Activated CD8-positive, alpha-beta memory T cell treated with anti-CD3 and anti-CD28 coated beads for 48 hours (primary cell): ENCODE data around the gene PPP2R5C.
A peak's percentile ranks its signal among the peaks of the same experiment; 100 is the strongest.

Experiments
- DNase-seq, 3 experiments: peaks; one replicate each; pipeline ENCODE4 v3.0.0-alpha.2; 2020; ENCODE audit warnings: low read depth in 2 of 3, low spot score in 2 of 3

Gene PPP2R5C

GRCh38 chr14:101813171-101813759, 51.8 kb downstream of the PPP2R5C start:
- no peak for DNase-seq

- no peak for DNase-seq
Observed at GRCh38 chr14:101813833-101814232, 52.3 kb downstream of the PPP2R5C start.

DNA sequence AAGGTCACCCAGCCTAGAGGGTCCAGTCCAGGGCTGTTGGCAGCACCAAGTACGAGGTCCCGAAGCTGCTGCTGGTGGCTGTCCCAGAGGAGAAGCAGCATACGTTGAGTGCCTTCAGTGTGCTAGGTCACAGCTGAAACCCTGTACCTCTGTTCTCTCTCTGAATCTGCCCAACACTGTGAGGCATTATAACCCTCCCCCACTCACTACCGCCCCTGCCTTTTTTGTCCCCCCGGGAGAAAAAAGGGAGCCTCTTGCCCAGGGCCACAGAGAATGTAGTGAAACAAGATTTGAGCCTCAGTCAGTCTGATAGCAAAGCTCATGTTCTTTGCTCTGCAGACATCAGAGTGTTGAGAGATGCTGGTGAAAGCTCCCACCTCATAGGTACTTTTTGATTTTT, 53.4 kb downstream of the PPP2R5C start:
- DNase-seq: no peak

DNA sequence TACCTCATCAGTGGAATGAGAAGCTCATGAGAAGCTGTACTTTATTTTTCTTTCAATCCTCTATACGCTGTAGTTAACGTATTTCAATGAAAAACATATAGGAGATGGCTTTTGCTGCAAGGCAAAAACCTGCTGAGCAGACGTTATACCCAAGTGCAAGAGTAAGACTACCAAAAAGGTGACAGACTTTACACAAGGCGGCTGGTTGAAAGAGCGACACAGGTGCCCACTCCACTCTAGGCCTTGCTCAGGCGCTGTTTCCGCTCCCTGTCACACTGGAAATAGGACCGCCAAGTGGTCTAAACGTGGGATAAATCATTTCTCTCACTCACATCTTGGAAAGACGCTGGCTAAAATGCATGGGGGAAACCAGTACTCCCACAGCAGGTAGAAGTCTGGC, 54.5 kb downstream of the PPP2R5C start:
- no peak for DNase-seq

DNA sequence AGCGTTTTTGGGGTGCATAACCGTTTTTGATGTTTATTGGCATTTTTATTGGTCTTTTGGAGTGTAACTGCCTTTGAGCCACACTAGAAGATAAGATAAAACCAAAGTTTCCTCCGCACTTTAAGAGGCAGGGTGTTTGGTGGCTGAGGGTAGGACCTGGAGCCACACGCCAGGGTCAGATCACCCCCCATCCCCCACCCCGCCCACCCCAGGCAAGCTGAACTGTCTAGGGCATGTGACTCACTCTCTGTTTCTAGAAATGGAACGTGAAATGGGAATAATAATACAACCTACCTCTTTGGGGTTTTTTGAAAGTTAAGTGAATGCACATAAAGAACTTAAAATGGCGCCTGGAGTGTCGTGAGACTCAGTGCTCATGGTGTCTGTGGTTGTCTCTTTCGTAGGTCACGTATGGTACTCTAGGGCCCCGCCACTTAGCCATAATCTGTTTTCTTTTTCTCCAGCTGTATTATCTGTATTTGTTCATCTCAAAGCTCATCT, 56.0 kb downstream of the PPP2R5C start:
- DNase-seq: no peak

DNA sequence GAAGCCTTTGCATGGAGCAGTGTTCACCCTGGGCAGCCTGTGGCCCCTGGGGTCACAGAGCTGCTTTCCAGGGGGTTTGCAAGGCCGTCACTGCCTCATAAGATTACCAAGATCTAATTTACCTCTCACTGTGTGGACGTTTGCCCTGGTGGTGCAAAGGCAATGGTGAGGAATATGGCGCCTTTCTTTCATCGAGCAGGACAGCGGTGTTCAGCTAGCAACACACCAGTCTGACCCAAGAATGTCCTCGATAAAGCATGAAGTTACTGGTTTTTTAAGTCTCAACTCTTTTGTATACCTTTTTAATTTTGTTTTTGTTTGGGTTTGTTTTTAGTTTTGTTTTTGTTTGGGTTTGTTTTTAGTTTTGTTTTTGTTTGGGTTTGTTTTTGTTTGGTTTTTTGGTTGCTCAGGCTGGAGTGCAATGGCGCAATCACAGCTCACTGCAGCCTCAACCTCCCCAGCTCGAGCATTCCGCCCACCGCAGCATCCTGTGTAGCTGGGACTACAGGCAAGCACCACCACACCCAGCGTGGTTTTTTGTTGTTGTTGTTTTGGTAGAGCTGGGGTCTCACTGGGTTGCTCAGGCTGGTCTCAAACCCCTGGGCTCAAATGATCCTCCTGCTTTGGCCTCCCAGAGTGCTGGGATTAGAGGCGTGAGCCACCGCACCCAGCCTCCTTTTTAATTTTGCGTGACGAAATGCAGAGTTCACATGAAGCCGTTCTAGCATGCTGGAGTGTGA, 57.9 kb downstream of the PPP2R5C start:
- peak in 1 of 3 experiments; percentile 49 for DNase-seq

DNA sequence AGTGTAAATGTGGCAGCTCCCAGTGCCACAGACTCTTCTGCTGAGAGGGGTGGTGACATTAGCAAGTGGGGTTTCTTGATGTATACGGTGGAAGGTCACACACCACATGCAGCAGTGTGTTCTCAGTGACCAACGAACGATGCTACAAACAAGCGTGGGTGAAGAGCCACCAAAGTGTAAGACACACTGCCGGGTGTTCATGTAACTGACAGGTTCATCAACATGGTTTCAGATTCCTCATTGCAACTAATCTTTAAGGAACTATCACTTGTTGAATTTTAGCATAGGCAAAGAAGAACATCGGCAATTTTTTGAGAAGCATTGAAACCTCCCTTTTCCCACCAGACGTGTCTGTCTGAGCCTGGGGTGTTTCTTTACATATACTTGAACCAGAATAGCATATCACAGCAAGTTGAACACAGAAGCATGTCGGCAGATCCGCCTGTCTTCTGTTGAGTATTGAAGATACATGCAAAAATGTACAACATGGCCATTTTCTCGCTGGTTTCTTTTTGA, 58.8 kb downstream of the PPP2R5C start:
- no peak for DNase-seq

DNA sequence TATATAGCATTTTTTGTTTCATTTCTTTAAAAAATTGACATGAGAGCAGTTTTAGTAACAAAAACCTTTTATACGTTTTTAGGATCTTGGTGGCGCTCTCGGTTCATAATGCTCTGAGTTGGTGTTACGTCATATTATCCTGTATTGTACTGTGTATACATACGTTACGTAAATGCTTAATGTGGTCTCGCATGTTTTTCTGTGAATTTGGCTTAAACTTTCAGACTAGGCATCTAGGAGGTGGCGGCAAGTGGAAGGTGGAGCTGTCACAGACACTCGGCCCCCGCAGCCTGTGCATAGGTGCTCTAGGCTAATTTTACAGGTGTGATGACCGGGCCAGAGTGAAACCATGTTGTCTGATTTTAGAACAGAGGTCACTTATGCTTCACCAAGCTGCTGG, 60.0 kb downstream of the PPP2R5C start:
- DNase-seq: no peak

GRCh38 chr14:101823066-101823465, 61.6 kb downstream of the PPP2R5C start:
- DNase-seq: no peak

DNA sequence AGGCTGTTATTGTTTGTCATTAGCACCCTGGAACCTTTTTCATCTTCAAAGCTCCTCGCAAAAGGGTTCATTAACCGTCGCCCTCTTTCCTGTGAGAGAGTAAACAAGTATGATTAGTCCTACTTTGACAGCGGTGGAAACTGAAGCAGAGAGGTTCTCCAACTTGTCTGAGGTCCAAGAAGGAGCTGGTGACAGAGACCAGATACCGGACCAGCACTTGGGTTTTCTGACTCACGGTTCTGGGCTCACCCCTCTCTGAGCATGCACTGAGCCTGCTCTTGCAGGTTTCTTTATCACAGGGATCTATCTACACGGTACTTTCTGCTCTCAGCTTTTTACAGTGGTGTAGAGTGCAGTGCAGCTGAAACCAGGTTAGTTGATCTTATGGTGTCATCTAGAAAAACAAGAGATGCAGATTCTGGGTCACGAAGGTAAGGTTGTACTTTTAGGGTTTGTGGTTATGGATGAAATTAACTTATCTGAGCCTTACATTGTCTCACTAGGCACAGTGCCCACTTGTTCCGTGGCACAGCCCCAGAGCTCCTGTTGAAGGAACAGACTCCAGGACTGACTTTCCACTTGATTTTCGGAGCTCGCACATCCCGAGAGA, 62.1 kb downstream of the PPP2R5C start:
- DNase-seq: peak in 2 of 3 experiments; percentile 40 to 57

GRCh38 chr14:101824339-101824727, 62.8 kb downstream of the PPP2R5C start:
- DNase-seq: no peak

GRCh38 chr14:101825797-101826196, 64.3 kb downstream of the PPP2R5C start:
- no peak for DNase-seq

- DNase-seq: no peak
Observed at GRCh38 chr14:101826351-101826750, 64.8 kb downstream of the PPP2R5C start.

DNA sequence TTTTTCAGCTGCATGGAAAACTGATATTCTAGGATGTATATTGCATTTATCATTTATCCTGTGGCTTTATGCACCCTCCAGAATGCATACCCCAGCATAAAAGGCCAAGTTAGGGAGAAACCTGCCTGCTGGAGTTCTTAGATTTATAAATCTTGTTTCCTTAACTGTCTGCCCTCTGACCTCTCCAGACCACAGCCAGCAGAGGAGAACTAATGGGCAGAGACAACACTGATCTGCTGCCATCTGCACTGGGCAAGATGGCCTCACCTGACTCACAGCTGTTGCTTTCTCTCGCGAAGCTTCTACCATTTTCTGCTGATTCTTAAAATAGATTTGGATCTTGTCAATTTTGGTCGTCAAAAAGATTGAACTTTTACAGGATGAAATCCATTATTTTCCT, 65.8 kb downstream of the PPP2R5C start:
- DNase-seq: no peak

GRCh38 chr14:101828046-101828445, 66.5 kb downstream of the PPP2R5C start:
- DNase-seq: no peak

GRCh38 chr14:101830271-101830670, 68.8 kb downstream of the PPP2R5C start:
- DNase-seq: no peak

- no peak for DNase-seq
Observed at GRCh38 chr14:101833045-101833444, 71.5 kb downstream of the PPP2R5C start.

DNA sequence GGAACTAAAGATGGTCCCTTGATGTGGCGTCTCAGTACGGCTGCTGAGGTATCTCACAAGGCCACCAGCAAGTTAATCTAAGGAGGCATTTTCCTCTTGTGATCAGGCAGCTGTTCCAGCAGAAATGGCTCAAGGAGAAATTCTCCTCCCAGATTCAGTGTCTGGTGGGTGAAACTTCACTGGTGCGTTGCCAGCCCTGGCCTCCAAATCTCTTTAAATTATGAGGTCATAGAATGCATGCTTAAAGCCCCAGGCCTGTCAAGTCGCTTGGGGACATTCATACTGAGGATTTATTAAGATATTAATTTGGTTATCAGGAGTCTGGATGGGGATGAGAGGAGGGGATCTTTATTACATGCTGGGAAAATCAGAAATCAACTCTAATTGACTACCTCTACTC, 72.9 kb downstream of the PPP2R5C start:
- DNase-seq: no peak

- no peak for DNase-seq
Observed at GRCh38 chr14:101834800-101835547, 73.5 kb downstream of the PPP2R5C start.

DNA sequence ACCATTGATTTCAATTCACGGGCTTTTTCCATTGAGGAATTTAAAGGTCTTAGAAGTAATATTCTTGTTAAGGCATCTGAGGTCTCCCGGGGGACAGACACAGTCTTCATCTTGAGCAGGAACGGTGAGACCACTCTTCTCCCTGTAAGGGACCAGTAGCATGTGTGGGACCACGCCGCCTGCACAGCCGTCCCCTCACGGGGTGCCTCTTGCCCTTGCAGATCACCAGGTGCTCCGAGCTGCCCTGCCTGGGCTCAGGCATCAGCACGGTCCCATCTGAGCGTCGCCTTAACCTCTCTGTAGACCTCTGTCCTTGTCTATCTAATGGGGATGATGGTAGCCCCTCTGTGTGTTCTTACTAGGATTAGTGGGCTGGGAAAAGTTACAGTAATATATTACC, 74.1 kb downstream of the PPP2R5C start:
- no peak for DNase-seq

DNA sequence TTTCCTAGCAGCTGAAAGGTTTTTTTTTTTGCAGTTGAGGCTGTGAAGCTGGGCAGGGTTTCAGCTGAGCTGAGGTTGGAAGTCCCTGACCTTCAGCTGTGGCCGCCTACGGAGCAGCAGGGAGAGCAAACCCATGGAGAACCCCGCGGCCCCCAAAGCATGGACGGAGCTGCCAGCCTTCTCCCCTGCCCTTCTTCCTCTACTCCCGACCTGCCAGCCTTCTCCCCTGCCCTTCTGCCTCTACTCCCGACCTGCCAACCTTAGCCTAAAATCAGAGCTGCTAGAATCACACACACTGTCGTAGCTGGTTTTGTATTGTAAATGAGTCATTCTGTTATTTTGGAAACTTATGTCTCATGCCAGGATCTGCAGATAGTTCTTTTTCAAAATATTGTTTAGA, 74.6 kb downstream of the PPP2R5C start:
- DNase-seq: no peak
